MV-4-11 (cell line): ENCODE measurements around the gene IMMP2L.
A peak's percentile ranks its signal among the peaks of the same experiment; 100 is the strongest.
"Not testable (repeated sequence)": the region's sequence is repeated elsewhere in the genome, so short reads cannot be mapped to it uniquely, and the experiment has no call there.

Experiments used
- DNase-seq: peaks from one replicate; lab custom pipeline; 2025; lab: John Stamatoyannopoulos, UW

The IMMP2L gene

DNA sequence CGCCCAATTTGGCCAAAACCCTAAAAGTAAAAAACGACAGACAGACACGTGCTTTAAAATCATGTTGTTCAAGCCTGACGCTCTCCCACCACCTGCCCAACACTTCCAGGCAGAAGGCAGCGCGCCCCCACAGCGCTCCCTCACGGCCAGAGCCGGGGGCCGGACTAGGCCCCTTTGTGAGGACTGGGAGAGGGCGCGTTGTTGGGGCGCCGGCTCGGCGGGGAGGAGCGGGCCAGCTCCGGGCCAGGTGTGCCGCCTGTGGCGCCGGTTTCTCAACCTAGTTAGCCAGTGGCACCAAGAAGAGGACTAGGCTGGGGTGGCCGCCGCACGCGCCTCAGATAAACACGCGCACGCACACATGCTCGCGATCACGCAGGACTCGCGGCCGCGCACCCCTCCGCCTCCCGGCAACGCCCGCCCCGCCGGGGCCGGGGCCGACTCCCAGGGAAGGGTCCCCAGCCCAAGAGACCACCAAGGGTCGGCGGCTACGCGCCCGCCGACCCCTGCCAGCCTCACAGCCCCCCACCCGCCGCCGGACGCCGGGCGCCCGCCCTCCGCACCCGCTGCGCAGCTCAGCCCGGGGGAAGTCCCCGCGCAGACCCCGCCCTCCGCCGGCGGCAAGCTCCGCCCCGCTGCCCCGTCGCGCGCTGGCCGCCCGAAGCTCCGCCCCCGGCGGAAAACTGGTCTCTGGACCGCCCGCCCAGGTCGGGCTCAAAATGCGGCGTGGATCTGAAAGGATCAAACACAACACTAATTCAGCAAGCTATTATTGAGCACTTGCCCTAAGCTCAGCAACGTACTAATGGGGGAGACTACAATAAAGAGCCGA is at the start of gene IMMP2L:
IMMP2L (minus strand) TSS at position 589 of the 829 bp plus-strand sequence.
- DNase-seq = peak; percentile 74

DNA sequence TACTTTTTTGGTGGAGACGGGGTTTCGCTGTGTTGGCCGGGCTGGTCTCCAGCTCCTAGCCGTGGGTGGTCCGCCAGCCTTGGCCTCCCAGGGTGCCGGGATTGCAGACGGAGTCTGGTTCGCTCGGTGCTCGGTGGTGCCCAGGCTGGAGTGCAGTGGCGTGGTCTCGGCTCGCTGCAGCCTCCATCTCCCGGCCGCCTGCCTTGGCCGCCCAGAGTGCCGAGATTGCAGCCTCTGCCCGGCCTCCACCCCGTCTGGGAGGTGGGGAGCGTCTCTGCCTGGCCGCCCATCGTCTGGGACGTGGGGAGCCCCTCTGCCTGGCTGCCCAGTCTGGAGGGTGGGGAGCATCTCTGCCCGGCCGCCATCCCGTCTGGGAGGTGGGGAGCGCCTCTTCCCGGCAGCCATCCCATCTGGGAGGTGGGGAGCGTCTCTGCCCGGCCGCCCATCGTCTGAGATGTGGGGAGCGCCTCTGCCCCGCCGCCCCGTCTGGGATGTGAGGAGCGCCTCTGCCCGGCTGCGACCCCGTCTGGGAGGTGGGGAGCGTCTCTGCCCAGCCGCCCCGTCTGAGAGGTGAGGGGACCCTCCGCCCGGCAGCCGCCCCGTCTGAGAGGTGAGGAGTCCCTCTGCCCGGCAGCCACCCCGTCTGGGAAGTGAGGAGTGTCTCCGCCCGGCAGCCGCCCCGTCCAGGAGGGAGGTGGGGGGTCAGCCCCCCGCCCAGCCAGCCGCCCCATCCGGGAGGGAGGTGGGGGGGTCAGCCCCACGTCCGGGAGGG is 47.4 kb upstream of the IMMP2L start:
- DNase-seq = not testable (repeated sequence)

DNA sequence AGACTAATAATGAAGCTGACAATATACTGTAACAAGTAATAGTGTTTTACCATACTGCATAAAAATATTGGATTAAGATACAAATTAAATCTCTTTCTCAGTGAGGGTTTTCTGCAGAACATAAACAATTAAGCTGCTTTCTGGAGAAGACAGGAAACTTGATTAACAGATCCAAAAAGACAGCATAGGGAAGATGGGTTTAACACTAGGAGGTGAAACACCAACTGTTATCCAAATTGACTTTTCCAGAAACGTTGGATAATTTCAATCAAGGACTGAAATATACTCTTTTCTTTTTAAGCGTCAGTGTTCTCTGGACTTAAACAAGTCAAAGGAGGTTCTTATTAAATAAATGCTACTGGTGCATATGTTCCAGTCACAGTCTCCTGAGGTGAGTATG is 45.3 kb upstream of the IMMP2L start:
- no peak for DNase-seq

DNA sequence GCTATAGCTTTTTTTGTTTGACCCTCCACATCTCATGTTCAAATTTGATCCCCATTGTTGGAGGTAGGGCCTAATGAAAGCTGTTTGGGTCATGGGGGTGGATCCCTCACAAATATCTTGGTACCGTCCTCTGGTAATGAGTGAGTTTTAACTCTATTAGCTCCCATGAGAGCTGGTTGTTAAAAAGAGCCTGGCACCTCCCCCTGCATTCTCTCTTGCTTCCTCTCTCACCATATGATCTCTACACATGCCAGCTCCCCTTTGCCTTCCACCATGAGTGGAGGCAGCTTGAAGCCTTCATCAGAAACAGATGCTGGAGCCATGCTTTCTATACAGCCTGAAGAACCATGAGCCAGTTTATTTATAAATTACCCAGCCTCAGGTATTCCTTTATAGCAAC is 43.0 kb upstream of the IMMP2L start:
- DNase-seq = no peak

DNA sequence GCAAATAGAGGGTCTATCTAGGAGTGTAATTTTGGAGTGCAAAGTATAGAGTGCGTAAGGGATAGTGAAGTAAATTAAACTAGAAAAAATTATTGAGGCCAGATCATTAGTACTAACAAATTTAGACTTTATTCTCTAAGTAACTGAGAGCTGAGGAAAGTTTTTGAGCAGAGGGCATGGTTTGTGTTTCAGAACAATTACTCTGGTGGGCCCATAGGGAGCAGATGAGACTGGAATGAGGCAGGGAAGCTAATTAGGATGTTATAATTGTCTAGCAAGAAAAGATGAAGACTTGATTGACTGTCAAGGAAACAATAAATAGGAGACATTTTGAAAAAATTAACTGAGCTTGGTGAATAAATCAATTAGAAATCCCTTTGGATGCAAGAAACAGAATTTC is 37.8 kb upstream of the IMMP2L start:
- no peak for DNase-seq

DNA sequence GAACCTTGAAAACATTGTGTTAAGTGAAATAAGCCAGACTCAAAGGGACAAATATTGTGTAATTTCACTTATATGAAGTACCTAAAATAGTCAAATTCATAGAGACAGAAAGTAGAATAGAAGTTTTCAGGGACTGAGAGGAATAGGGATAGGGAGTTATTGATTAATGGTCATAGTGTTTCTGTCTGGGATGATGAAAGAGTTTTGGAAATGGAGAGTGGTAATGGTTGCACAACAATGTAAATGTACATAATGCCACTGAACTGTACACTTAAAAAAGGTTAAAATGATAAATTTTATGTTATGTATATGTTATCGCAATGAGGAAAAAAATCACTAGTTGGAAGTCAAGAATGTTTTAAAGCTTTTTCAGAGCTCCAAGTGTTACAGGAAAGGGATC is 33.5 kb upstream of the IMMP2L start:
- no peak for DNase-seq

DNA sequence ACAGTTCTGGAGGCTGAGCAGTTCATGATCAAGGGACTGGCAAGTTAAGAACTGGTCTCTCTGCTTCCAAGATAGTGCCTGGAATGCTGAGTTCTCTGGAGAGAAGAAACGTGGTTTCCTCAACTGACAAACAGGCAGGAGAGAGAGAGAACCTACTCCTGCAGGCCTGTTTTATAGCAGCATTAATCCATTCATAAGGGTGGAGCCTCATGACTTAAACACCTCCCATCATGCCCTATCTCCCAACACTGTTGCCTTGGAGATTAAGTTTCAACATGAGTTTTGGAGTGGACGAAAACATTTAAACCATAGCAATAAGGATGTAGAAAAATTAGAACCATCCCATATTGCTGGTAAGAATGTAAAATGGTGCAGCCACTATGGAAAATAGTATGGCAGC is 32.3 kb upstream of the IMMP2L start:
- DNase-seq = no peak

DNA sequence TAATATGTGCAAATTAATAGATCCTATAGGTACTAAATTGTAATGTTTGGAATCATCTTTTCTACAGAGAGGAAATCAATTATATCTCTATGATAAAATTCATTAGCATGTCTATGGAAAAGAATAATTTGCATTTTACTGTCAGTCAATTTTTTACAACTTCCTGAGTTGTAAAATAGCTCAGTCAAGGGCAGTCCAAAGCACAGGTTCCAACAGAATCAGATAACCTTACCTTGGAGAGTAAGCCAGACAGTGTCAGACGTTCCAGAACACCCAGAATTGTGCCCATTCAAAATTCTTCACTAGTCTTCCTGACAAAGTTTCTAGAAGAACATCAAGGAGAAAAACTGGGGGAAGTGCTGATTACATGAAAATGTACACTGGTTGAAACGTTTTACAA is 31.1 kb upstream of the IMMP2L start:
- DNase-seq = no peak

DNA sequence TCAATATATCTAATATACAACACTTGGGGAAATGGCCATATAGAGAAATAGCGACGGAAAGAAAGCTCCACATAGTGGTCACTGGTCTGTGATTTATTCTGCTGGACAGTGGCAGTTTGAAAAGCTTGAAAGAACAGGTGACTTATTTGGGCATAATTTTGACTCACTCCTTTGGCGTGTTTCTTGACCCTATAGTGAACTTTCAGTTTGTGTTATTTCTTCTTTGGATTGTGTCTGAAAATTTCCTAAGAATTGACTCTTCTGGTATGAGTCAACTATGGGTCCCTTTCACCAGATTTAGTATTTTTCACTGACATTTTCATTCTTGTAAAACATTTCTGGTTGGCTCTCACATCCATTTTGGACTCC is 25.8 kb upstream of the IMMP2L start:
- DNase-seq = no peak

DNA sequence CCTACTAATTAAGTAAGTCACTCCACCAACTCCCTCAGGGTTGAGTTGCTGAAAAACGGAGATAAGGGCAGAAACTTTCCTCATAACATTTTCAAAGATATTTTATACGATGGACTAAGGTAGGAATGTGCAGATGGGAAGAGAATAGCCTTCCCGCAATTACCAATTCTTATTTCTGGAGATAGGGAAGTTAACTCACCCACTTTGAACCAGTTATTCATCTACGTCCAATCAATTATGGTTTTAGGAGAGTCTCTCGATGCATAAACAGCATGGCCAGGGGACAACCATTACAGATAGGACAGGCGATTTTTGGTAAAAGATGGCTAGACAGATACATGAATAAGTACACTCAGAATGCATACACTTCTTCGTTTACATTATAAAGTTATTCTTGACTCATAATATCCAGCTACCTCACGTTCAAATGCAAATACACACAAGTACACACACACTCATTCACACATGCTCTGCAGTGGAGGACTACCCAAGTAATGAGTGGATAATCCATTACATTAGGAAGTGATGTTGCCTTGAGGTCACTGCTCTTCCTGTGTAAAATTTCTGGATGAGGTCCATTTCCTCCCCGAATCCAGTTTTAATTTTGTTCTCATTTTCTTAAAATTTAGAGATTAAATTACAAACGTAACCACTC is 25.2 kb upstream of the IMMP2L start:
- no peak for DNase-seq

DNA sequence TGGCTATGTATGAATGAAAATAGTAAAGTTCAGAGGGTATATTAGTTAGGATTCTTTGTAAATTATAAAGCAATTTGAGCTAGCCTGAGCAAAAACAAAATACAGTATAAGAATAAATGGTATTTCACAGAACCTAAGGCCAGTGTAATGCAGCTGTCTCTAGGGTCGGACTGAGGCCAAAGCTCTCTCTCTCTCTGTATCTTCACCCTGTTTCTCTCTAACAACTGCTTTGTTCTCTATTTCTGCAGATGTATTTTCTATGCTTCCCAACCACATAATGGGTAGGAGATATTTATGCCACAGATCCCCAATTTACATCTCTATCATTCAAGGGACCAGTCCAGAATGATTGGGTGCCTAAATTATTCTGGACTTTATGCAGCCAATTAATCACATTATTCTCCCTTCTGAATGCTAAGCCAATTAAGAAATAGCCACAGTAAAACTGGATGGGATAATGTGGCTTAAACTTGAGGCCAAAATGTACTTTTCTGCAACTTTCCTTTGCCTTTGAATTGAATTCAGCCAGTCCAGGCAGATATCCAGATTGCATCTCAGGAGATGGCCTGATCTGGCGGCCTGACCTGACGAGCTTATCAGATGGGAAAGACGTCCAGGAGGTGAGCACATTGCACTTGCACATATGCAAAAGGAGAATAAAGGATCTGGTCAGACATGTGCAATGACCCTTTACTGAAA is 24.6 kb upstream of the IMMP2L start:
- DNase-seq = no peak

DNA sequence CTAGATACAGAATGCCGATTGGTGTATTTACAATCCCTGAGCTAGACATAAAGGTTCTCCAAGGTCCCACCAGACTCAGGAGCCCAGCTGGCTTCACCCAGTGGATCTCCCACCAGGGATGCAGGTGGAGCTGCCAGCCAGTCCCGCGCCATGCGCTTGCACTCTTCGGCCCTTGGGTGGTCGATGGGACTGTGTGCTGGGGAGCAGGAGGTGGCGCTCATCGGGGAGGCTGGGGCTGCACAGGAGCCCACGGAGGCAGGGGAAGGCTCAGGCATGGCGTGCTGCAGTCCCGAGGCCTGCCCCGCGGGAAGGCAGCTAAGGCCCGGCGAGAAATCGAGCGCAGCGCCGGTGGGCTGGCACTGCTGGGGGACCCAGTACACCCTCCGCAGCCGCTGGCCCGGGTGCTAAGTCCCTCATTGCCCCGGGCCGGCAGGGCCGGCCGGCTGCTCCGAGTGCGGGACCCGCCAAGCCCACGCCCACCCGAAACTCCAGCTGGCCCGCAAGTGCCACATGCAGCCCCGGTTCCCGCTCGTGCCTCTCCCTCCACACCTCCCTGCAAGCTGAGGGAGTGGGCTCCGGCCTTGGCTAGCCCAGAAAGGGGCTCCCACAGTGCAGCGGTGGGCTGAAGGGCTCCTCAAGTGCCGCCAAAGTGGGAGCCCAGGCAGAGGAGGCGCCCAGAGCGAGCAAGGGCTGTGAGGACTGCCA is 19.6 kb upstream of the IMMP2L start:
- DNase-seq = not testable (repeated sequence)

DNA sequence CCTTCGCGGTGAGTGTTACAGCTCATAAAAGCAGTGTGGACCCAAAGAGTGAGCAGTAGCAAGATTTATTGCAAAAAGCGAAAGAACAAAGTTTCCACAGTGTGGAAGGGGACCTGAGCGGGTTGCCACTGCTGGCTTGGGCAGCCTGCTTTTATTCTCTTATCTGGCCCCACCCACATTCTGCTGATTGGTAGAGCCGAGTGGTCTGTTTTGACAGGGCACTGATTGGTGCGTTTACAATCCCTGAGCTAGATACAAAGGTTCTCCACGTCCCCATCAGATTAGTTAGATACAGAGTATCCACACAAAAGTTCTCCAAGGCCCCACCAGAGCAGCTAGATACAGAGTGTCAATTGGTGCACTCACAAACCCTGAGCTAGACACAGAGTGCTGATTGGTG is 18.9 kb upstream of the IMMP2L start:
- DNase-seq = not testable (repeated sequence)

DNA sequence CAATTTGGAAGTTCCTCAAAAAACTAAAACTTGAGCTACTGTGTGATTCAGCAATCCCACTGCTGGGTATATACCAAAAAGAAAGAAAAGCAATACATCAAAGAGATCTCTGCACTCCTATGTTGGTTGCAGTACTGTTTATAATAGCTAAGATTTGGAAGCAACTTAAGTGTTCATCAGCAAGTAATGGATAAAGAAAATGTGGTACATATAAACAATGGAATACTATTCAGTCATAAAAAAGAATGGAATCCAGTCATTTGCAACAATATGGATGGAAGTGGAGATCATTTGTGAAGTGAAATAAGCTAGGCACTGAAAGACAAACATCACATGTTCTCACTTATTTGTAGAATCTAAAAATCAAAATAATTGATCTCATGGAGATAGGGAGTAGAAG is 16.5 kb upstream of the IMMP2L start:
- no peak for DNase-seq

DNA sequence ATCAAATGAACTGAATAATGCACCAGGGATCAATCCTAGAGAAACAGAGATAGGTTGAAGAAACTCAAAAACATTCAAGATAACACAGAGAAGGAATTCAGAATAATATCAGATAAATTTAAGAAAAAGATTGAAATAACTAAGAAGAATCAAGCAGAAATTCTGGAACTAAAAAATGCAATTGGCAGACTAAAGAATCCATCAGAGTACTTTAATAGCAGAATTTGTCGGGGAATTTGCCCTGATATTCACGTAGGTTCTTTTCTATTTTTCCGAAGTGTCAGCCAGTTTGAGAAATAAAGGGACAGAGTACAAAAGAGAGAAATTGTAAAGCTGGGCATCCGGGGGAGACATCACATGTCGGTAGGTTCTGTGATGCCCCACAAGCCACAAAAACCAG is 9.4 kb upstream of the IMMP2L start:
- DNase-seq = no peak

DNA sequence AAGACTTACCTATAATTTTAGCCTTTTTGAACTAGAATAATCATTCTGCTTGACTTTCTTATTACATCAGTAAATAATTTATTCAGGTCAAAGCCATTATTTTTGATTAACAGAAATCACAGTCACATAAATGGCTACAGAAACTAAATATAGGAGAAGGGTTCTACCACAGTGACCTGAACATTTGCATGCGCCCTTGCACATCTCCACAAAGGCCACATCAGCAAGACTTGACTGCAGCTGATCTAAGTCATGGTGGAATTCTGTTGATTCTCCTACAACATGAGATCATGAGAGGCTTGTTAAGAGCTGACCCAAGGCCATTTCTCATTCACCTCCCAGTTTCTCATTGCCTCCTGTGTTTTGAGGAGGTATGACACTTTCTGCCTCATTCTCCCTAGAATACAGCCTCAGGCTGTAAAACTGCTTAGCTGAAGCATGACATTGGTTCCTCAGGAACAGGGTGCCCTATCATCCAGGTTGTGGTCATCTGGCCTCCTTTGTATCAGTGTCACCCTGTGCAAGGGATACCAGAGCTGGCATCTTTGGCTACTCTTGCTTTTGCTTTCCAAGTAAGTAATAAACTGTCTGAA is 6.7 kb upstream of the IMMP2L start:
- no peak for DNase-seq

DNA sequence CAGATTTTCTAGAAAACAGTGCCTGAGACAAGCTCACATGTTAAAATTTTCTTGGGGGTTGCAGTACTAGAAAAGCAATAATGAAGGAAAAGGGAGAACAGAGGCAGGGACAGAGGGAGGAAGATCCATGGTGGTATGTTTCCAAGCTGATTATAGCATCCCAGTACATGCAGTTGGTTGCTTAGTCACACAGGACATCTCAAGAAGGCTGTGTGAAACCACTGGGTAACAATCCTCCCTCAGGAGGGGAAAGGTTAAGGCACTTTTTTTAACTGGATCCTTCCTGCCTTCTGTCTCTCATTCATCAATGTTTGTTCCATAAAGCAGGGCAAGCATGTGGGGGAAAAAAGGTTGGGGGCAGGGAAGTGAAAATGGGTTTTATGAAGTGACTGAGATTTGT is 6.1 kb upstream of the IMMP2L start:
- no peak for DNase-seq

DNA sequence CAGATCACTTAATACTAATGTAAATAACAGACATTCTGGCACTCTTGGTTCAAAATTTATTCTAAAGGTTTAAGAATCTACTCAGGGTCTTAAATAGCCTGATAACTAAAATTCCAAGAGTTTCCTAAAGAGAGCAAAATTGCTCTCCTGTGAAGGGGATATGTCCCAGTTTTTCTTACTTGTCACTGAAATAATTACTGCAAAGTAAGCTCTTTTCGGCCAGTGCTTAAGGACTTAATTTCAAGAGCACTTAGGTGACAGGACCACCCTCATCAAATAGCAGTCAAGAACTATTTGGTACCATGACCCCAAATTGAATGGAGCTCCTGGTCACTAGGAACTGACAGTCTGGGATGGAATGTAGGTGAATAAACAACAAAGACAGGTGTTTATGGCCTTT is 1.8 kb upstream of the IMMP2L start:
- no peak for DNase-seq

DNA sequence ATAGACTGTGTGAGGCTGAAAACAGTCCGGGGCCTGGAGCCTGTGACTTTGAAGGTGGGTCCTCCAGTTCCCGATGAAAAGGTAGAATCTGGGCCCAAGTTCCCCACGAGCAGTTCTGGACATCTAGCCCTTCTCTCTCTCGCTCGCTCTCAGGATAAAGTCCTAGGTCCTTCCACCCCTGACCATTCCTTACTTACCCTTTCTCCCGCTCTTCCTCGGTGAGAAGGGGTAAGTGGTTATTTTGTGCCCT is 713 bp downstream of the IMMP2L start:
- no peak for DNase-seq

DNA sequence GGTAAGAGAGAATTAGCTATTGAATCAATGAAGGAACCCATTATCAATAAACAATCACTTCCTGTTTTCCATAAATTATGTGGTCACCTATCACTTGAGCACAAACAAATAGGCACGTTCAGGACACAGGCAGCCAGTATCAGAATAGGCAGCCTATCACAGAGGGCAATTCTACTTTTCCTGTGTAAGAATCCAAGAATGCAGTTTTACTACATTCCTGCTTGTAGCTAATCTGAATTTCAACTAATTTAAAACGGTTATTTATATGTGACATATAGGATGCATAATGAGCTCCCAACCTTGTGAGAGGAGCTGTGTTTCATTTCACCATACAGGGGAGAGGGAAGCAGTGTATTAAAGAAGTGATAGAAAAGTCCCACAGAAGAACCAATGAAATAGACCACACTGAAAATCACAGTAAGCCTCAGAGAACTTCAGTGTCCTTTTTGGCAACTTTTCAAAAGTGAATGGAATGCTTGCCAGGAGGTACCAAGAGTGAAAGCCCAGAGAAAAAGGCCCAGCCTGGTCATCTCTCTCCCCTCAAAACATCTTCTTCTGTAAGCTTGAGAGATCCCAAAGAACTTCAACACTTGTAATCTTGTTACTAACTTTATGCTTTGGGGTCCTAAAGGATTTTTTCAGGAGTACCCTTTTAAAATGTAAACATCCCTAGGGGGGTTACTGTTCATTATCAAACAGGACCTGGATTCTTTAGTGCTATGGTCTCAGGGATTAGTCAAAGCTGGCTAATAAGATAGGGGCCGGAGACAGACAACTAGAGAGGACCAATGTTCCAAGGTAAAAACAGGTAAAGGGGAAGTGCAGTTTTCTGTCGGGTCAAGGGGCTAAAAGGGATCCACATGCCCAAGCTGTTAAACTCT is 1.3 kb downstream of the IMMP2L start:
- DNase-seq = no peak

DNA sequence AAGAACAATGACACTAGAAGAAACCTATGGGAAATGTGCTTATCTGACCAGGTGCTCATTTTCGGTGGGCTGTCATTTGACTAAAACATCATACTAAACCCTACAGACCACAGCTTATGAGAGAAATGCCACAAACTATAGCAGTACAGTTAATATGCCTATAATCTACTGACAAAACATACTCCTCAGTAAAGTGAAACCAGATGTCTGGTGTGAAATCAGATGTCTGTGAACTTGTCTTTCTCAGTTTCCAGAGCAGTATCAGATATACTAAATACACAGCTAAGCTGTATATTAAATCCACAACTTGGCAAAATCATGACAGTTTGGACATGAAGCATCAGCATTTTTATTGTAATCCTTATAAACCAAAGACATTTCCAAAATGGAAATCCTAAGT is 3.3 kb downstream of the IMMP2L start:
- DNase-seq = no peak
